H1 (cell line): ENCODE results near the gene ACOT11. TPM values are rescaled to one million over a fixed set of nuclear protein-coding genes. Genes with fewer than 3 reads are reported as not detected.

Source experiments
- CTCF ChIA-PET: fragments of 300-600 bp; sonication (Branson Sonifier 250); formaldehyde crosslinking; loops from one replicate; lab custom pipeline; 2021; ENCODE audit not compliant: partially characterized antibody; lab: Charles Lee
- POLR2A ChIA-PET: fragments of 300-600 bp; sonication (Branson Sonifier 250); formaldehyde crosslinking; loops from one replicate; lab custom pipeline; 2021; ENCODE audit warnings: inconsistent platforms; ENCODE audit not compliant: partially characterized antibody; lab: Charles Lee
- DNase-seq, 2 experiments: peaks; one replicate each; pipeline versions ENCODE4 v3.0.0 to v3.0.0-alpha.2; 2010 to 2022; ENCODE audit warnings: low spot score in 2 of 2, low read depth in 1 of 2, mixed read lengths in 1 of 2
- FAIRE-seq: peaks from 2 replicates; lab custom pipeline; 2011; peaks lifted over from hg19 to GRCh38; lab: Jason Lieb, UNC
- H2AFZ ChIP-seq: 2 replicates; pipeline ENCODE4 v1.8.1; 2012; ENCODE audit warnings: low read length, inconsistent platforms
- H2AK5ac ChIP-seq: 2 replicates; pipeline ENCODE4 v1.6.1; 2013; ENCODE audit warnings: low read depth, low read length
- H2BK120ac ChIP-seq: replicated peaks from 2 replicates; pipeline ENCODE3; 2013; ENCODE audit warnings: low read depth, low read length, inconsistent platforms
- H2BK12ac ChIP-seq: 2 replicates; pipeline ENCODE4 v1.6.1; 2013; ENCODE audit warnings: low read depth, low read length
- H2BK15ac ChIP-seq: 2 replicates; pipeline ENCODE4 v1.6.1; 2013; ENCODE audit warnings: low read length
- H2BK20ac ChIP-seq: 2 replicates; pipeline ENCODE4 v1.6.1; 2013; ENCODE audit warnings: low read length
- H2BK5ac ChIP-seq: 2 replicates; pipeline ENCODE4 v1.6.1; 2013; ENCODE audit warnings: low read depth, low read length
- H3K14ac ChIP-seq: 2 replicates; pipeline ENCODE4 v1.6.1; 2013; ENCODE audit warnings: inconsistent platforms; ENCODE audit not compliant: insufficient read length
- H3K18ac ChIP-seq: 2 replicates; pipeline ENCODE4 v1.6.1; 2013; ENCODE audit warnings: low read length; ENCODE audit errors: extremely low read depth
- H3K23ac ChIP-seq: 2 replicates; pipeline ENCODE4 v1.6.1; 2013; ENCODE audit warnings: inconsistent platforms; ENCODE audit not compliant: insufficient read length
- H3K23me2 ChIP-seq: 2 replicates; pipeline ENCODE4 v1.6.1; 2013; ENCODE audit warnings: low read depth, low read length
- H3K27ac ChIP-seq: 2 replicates; pipeline ENCODE4 v1.6.1; 2011; ENCODE audit warnings: low read depth, low read length, inconsistent platforms
- H3K27me3 ChIP-seq, 4 experiments: replicated peaks in 1 of 4; 1 replicate in 1 of 4; 2 replicates in 3 of 4; pipeline versions ENCODE4 v1.6.1 to v1.8.1; 2011 to 2013; ENCODE audit warnings: low read length in 3 of 4, mild to moderate bottlenecking in 3 of 4, inconsistent platforms in 2 of 4, mixed read lengths in 2 of 4, moderate library complexity in 1 of 4; ENCODE audit not compliant: control insufficient read depth in 3 of 4, insufficient read depth in 3 of 4; ENCODE audit errors: extremely low read depth in 1 of 4
- H3K36me3 ChIP-seq, 4 experiments: 2 replicates each; pipeline versions ENCODE4 v1.6.1 to v1.8.1; 2011 to 2013; ENCODE audit warnings: mild to moderate bottlenecking in 4 of 4, low read length in 3 of 4, moderate library complexity in 2 of 4, control low read depth in 1 of 4, inconsistent platforms in 1 of 4; ENCODE audit not compliant: insufficient read depth in 4 of 4, control insufficient read depth in 2 of 4
- H3K4ac ChIP-seq: replicated peaks from 2 replicates; pipeline ENCODE3; 2013; ENCODE audit warnings: low read length, low read depth, mixed read lengths, inconsistent platforms; ENCODE audit not compliant: insufficient read length
- H3K4me1 ChIP-seq, 4 experiments: replicated peaks in 1 of 4; 1 replicate in 1 of 4; 2 replicates in 3 of 4; pipeline versions ENCODE4 v1.6.1 to v1.8.1; 2011 to 2013; ENCODE audit warnings: low read length in 3 of 4, inconsistent platforms in 2 of 4, mixed read lengths in 1 of 4; ENCODE audit not compliant: insufficient read depth in 4 of 4, control insufficient read depth in 3 of 4
- H3K4me2 ChIP-seq, 2 experiments: 2 replicates each; pipeline versions ENCODE4 v1.6.1 to v1.8.1; 2011 to 2013; ENCODE audit warnings: low read depth in 2 of 2, low read length in 2 of 2, control low read depth in 1 of 2, inconsistent platforms in 1 of 2, mild to moderate bottlenecking in 1 of 2; ENCODE audit not compliant: insufficient read depth in 1 of 2
- H3K4me3 ChIP-seq, 4 experiments: fragments of 200-600, 300-600 bp in 1 of 4; sonication (generic), shearing (Covaris generic), sonication (Bioruptor Twin) in 1 of 4; 2 replicates each; pipeline versions ENCODE4 v1.5.1 to v1.8.1; 2011 to 2016; ENCODE audit warnings: low read length in 4 of 4, low read depth in 3 of 4, control low read depth in 2 of 4, inconsistent platforms in 2 of 4, mild to moderate bottlenecking in 2 of 4, mixed read lengths in 1 of 4, moderate library complexity in 1 of 4; ENCODE audit not compliant: insufficient read depth in 2 of 4; ENCODE audit errors: extremely low read depth in 1 of 4
- H3K56ac ChIP-seq: replicated peaks from 2 replicates; pipeline ENCODE3; 2013; ENCODE audit warnings: low read depth, mild to moderate bottlenecking, mixed read lengths, low read length, inconsistent platforms; ENCODE audit not compliant: insufficient read length
- H3K79me1 ChIP-seq: 2 replicates; pipeline ENCODE4 v1.6.1; 2013; ENCODE audit warnings: low read depth, low read length, control low read depth
- H3K79me2 ChIP-seq, 2 experiments: 2 replicates each; pipeline versions ENCODE4 v1.6.1 to v1.8.1; 2012 to 2013; ENCODE audit warnings: low read length in 2 of 2, mild to moderate bottlenecking in 2 of 2, inconsistent platforms in 1 of 2; ENCODE audit not compliant: insufficient read depth in 2 of 2, control insufficient read depth in 1 of 2
- H3K9ac ChIP-seq, 4 experiments: replicated peaks in 1 of 4; 1 replicate in 1 of 4; 2 replicates in 3 of 4; pipeline versions ENCODE4 v1.6.1 to v1.8.1; 2011 to 2013; ENCODE audit warnings: low read depth in 3 of 4, low read length in 3 of 4, control low read depth in 2 of 4, mild to moderate bottlenecking in 2 of 4, moderate library complexity in 2 of 4, inconsistent platforms in 1 of 4; ENCODE audit errors: extremely low read depth in 1 of 4
- H3K9me3 ChIP-seq, 2 experiments: 2 replicates each; pipeline versions ENCODE4 v1.6.1 to v1.8.1; 2012 to 2013; ENCODE audit warnings: mild to moderate bottlenecking in 2 of 2, moderate library complexity in 2 of 2, control low read depth in 1 of 2, inconsistent platforms in 1 of 2, low read depth in 1 of 2, low read length in 1 of 2, mixed read lengths in 1 of 2; ENCODE audit not compliant: insufficient read depth in 2 of 2
- H4K20me1 ChIP-seq, 2 experiments: replicated peaks in 1 of 2; 2 replicates each; pipeline versions ENCODE3 to v1.8.1; 2011 to 2013; ENCODE audit warnings: inconsistent platforms in 2 of 2, low read length in 2 of 2, mild to moderate bottlenecking in 1 of 2; ENCODE audit not compliant: insufficient read depth in 2 of 2, control insufficient read depth in 1 of 2
- H4K5ac ChIP-seq: 2 replicates; pipeline ENCODE4 v1.6.1; 2013; ENCODE audit warnings: low read length, low read depth, mixed read lengths, inconsistent platforms; ENCODE audit not compliant: insufficient read length
- H4K8ac ChIP-seq: 2 replicates; pipeline ENCODE4 v1.8.0; 2013; ENCODE audit warnings: mild to moderate bottlenecking, moderate library complexity, low read length, inconsistent platforms; ENCODE audit not compliant: insufficient read depth; ENCODE audit errors: extremely low read depth
- H4K91ac ChIP-seq: replicated peaks from 2 replicates; pipeline ENCODE3; 2013; ENCODE audit warnings: low read length, mixed read lengths, inconsistent platforms; ENCODE audit not compliant: insufficient read length
- CHD1 ChIP-seq: IDR thresholded peaks from 2 replicates; pipeline ENCODE4 v1.6.1; 2012; ENCODE audit warnings: low read depth, low read length, improper control_type of control experiment
- EZH2 ChIP-seq: fragments of 200-600 bp; sonication (generic); IDR thresholded peaks from 2 replicates; pipeline ENCODE4 v1.7.1; 2012; ENCODE audit warnings: low read depth, mild to moderate bottlenecking, moderate library complexity, low read length, inconsistent platforms; ENCODE audit not compliant: severe bottlenecking
- HDAC6 ChIP-seq: IDR thresholded peaks from one replicate; pipeline ENCODE4 v1.7.1; 2012; ENCODE audit warnings: low read depth, mild to moderate bottlenecking, inconsistent platforms, low read length, moderate library complexity
- KDM5A ChIP-seq: fragments of 200-600 bp; IDR thresholded peaks from 2 replicates; pipeline ENCODE4 v1.7.1; 2012; ENCODE audit warnings: mild to moderate bottlenecking, low read length, inconsistent platforms, mixed read lengths
- RAD21 ChIP-seq, 2 experiments: IDR thresholded peaks in 1 of 2; conservative IDR thresholded peaks in 1 of 2; 2 replicates each; pipeline ENCODE4 v1.6.1; 2011; ENCODE audit warnings: low read depth in 2 of 2, low read length in 2 of 2, improper control_type of control experiment in 1 of 2, inconsistent platforms in 1 of 2, mild to moderate bottlenecking in 1 of 2, moderate library complexity in 1 of 2
- RBBP5 ChIP-seq: IDR thresholded peaks from 2 replicates; pipeline ENCODE4 v1.7.1; 2012; ENCODE audit warnings: low read depth, mild to moderate bottlenecking, inconsistent platforms, low read length, moderate library complexity, borderline replicate concordance
- RXRA ChIP-seq: IDR thresholded peaks from 2 replicates; pipeline ENCODE4 v1.6.1; 2011; ENCODE audit warnings: low read depth, mild to moderate bottlenecking, low read length, moderate library complexity; ENCODE audit not compliant: insufficient read depth
- TBP ChIP-seq: IDR thresholded peaks from 2 replicates; pipeline ENCODE4 v1.6.1; 2011; ENCODE audit warnings: low read depth, low read length, improper control_type of control experiment
- TEAD4 ChIP-seq: IDR thresholded peaks from 2 replicates; pipeline ENCODE4 v1.6.1; 2012; ENCODE audit warnings: low read depth, low read length, inconsistent platforms, mixed read lengths
- WGBS, 2 experiments: shearing (Covaris generic) in 1 of 2; methylation state at CpG; one replicate each; pipeline versions ENCODE4 v1.1.6 to v1.1.7; 2013 to 2015; ENCODE audit warnings: low lambda C conversion rate in 2 of 2, mixed read lengths in 2 of 2, inconsistent platforms in 1 of 2, low coverage in 1 of 2, missing lambda C conversion rate in 1 of 2; ENCODE audit not compliant: insufficient replicate concordance in 2 of 2, insufficient coverage in 1 of 2, insufficient read length in 1 of 2; ENCODE audit errors: extremely low coverage in 1 of 2, missing lambda C conversion rate in 1 of 2; 5-methylcytosine and 5-hydroxymethylcytosine counted together
- polyA plus RNA-seq, 7 experiments: library from polyadenylated mRNA; depleted of rRNA in 3 of 7; stranded (reverse) in 5 of 7; unstranded in 2 of 7; fragments of >200 nt in 5 of 7; fragments of 200-250 nt in 2 of 7; gene quantifications; 1 replicate in 5 of 7; 2 replicates in 1 of 7; 4 replicates in 1 of 7; pipeline versions ENCODE4 v1.2.1 to v1.2.3, GENCODE V29; 2011 to 2013; ENCODE audit warnings: missing spikeins in 2 of 7, mixed read lengths in 2 of 7
- total RNA-seq: library from RNA; stranded (reverse); fragmentation: NEBNext Ultra II Directional; extraction: Animal tissue kit (Norgen Biotek cat#: 25700); gene quantifications from 2 replicates; pipeline ENCODE4 v1.2.1, GENCODE V29; 2021
- TF ChIP-seq, protein P1 (sequence below), 3 experiments: IDR thresholded peaks; 1 replicate in 2 of 3; 2 replicates in 1 of 3; pipeline versions ENCODE4 v1.5.1 to v1.6.1; 2011; ENCODE audit warnings: low read length in 3 of 3, mild to moderate bottlenecking in 3 of 3, inconsistent platforms in 2 of 3, low read depth in 1 of 3, moderate library complexity in 1 of 3; ENCODE audit not compliant: insufficient read depth in 1 of 3; ENCODE audit errors: control extremely low read depth in 1 of 3

ACOT11 gene
- total and polyA plus RNA-seq, 2 of the 8 experiments (the other 6 are each of a cell fraction or from before 2014, with no cell fraction given): 3.8 to 4.5 TPM

DNA sequence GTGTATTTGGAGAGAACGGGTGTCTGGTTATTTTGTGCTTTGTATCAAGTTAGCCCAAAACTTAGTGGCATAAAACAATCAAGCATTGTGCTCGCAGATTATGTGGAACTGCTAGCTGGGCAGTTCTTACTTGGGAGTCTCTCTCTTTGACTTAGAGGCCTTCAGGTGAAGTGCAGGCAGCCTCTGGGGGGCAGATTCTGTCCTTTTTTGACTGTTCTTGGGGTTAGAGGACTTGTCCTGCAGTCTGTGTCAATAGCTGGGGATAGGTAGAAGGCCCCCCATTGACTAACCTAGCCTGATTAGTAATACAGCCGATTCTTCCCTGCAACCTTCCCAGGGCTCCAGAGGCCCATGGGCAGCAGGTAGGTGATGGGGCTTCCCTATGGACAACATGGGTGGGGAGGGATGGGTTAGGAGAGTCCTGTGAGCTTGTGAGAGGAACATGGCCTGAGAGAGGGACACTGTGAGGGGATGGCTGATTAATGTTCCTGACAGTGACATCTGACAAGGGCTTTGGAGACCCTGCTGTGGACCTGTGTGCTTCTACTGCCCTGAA, 37.2 kb upstream of the ACOT11 start:
- no peak overlapping the region for H3K14ac ChIP-seq
- H4K5ac ChIP-seq: no peak overlapping the region
- H3K23ac ChIP-seq: no peak overlapping the region
- H2BK15ac ChIP-seq: peak overlapping the region; percentile 84; the same call in 1 of the 2 replicates
- FAIRE-seq (peak; percentile 39), DNase-seq (no peak)
- no peaks in the 10 kb centered on the region for H4K20me1 ChIP-seq
- no peaks in the 10 kb centered on the region for H3K36me3 ChIP-seq
- no peak overlapping the region for H3K9ac ChIP-seq
- POLR2A ChIA-PET: interaction anchor here (1.5 kb wide), 1 partner anchor 12 kb away, joined by 3 read pairs; no protein-coding TSS in a partner anchor
- no peak overlapping the region for H2BK5ac ChIP-seq
- no peak overlapping the region for H2BK120ac ChIP-seq
- H2BK20ac ChIP-seq: peak overlapping the region; percentile 67; the same call in 1 of the 2 replicates
- 83% methylated on average over 3 of the region's 3 CpGs; no CpG with 5 or more reads in 1 of the 2 experiments for WGBS, 2 experiments
- no peak overlapping the region for H4K8ac ChIP-seq
- no peak overlapping the region for H3K4me3 ChIP-seq
- H4K91ac ChIP-seq: no peak overlapping the region
- no peak overlapping the region for H3K18ac ChIP-seq
- no peak overlapping the region for H2BK12ac ChIP-seq
- H3K23me2 ChIP-seq: no peaks in the 10 kb centered on the region
- no peaks in the 10 kb centered on the region for H3K79me2 ChIP-seq
- no peak overlapping the region for H3K4me2 ChIP-seq
- H3K4ac ChIP-seq: no peak overlapping the region
- H3K56ac ChIP-seq: no peak overlapping the region
- CTCF ChIA-PET: interaction anchor here (0.7 to 2.1 kb wide), 9 partner anchors 9 to 330 kb away, joined by 3 to 6 read pairs (median 3); no protein-coding TSS in a partner anchor
- H3K27ac ChIP-seq: no peak overlapping the region
- H2AFZ ChIP-seq: peak overlapping the region; percentile 70; the same call in 1 of the 2 replicates
- H3K4me1 ChIP-seq: no peaks in the 10 kb centered on the region
- H2AK5ac ChIP-seq: no peak overlapping the region
- no peaks in the 10 kb centered on the region for H3K27me3 ChIP-seq
- H3K79me1 ChIP-seq: no peaks in the 10 kb centered on the region
- H3K9me3 ChIP-seq: no peaks in the 10 kb centered on the region
- TF ChIP-seq CHD1 (no peak), TBP (no peak), RAD21 (IDR thresholded peaks at IDR 0.05 in 1 of 2, conservative IDR thresholded peaks at IDR 0.05 in 1 of 2; ENCODE audit: low read depth in 2 of 2, low read length in 2 of 2) (peak; percentile 47 to 56), TEAD4 (no peak), RXRA (no peak), KDM5A (no peak), HDAC6 (no peak), RBBP5 (no peak), EZH2 (no peak)
- TF ChIP-seq, protein P1, sequence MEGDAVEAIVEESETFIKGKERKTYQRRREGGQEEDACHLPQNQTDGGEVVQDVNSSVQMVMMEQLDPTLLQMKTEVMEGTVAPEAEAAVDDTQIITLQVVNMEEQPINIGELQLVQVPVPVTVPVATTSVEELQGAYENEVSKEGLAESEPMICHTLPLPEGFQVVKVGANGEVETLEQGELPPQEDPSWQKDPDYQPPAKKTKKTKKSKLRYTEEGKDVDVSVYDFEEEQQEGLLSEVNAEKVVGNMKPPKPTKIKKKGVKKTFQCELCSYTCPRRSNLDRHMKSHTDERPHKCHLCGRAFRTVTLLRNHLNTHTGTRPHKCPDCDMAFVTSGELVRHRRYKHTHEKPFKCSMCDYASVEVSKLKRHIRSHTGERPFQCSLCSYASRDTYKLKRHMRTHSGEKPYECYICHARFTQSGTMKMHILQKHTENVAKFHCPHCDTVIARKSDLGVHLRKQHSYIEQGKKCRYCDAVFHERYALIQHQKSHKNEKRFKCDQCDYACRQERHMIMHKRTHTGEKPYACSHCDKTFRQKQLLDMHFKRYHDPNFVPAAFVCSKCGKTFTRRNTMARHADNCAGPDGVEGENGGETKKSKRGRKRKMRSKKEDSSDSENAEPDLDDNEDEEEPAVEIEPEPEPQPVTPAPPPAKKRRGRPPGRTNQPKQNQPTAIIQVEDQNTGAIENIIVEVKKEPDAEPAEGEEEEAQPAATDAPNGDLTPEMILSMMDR (IDR thresholded peaks at IDR 0.05; ENCODE audit: control extremely low read depth in 1 of 3, insufficient read depth in 1 of 3, low read depth in 1 of 3, low read length in 3 of 3): peak in 2 of 3 experiments; percentile 39 to 40; a peak in 3 of 4 replicates
